ENCODE data around the gene USP32. TPM values are rescaled to one million over a fixed set of nuclear protein-coding genes. Genes with fewer than 3 reads are reported as not detected.

USP32 gene
- total RNA-seq, 4 donors from 2014 or later: 29.1 to 74.1 (median 42.5) TPM

DNA sequence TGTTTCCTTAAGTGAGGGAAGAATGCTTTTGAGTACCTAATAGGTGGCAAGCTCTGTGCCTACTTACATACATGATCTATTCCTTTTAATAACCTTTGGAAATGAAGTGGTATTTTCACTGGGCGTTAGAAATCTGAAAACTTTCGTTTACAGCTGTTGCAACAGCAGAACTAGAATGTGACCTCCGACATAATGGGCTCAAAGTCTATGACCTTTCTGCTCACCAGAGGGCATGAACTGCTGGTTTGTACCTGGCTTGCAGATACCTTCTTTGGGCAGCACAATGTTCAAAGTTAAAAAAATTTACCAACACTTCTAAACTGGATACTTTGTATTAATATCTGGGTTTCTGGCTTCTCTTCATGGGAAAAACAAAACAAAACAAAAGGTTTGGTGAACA lies 217.9 kb downstream of the USP32 start:
- Histone ChIP-seq H3K4me3 (no peak overlapping the region), H3K9me3 (no peaks in the 10 kb centered on the region), H3K27ac (no peak overlapping the region), H3K27me3 (no peaks in the 10 kb centered on the region), H3K4me1 (peaks cover 0 to 10% (median 6%) of the 10 kb centered on the region in 3 donors), H3K36me3 (peaks cover 0 to 29% (median 0%) of the 10 kb centered on the region in 3 donors)
- intact Hi-C loops (cut with DNase I): no loop called here
- 67 to 71% methylated on average over 3 of the region's 3 CpGs for WGBS, 2 donors
- TF ChIP-seq POLR2A (IDR thresholded peaks at IDR 0.05): no peak
- TF ChIP-seq, protein P1, sequence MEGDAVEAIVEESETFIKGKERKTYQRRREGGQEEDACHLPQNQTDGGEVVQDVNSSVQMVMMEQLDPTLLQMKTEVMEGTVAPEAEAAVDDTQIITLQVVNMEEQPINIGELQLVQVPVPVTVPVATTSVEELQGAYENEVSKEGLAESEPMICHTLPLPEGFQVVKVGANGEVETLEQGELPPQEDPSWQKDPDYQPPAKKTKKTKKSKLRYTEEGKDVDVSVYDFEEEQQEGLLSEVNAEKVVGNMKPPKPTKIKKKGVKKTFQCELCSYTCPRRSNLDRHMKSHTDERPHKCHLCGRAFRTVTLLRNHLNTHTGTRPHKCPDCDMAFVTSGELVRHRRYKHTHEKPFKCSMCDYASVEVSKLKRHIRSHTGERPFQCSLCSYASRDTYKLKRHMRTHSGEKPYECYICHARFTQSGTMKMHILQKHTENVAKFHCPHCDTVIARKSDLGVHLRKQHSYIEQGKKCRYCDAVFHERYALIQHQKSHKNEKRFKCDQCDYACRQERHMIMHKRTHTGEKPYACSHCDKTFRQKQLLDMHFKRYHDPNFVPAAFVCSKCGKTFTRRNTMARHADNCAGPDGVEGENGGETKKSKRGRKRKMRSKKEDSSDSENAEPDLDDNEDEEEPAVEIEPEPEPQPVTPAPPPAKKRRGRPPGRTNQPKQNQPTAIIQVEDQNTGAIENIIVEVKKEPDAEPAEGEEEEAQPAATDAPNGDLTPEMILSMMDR (IDR thresholded peaks at IDR 0.05): no peak
- no peak for DNase-seq

- peaks cover 0 to 10% (median 6%) of the 10 kb centered on the region in 3 donors for H3K4me1 ChIP-seq
- intact Hi-C loops (cut with DNase I): no loop called here
Measured at GRCh38 chr17:60173304-60173819, 218.6 kb downstream of the USP32 start.

DNA sequence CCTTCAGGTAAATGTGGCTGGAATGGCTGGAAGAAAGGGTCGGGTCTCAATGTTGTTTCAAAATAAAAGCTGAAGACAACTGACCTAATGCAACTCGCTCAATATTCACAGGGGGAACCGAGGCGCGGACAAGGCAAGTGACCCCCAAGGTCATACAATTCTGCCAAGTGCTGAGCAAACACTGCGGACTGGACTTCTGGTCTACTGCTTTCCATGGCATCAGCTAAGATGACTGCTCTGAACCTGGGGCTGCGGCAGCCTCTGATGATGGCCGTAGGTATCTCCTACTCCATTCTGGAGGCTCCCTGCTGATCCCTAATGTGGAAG lies 220.2 kb downstream of the USP32 start:
- peaks cover 0 to 10% (median 6%) of the 10 kb centered on the region in 3 donors for H3K4me1 ChIP-seq
- intact Hi-C loops (cut with DNase I): no loop called here
- no peak for TF ChIP-seq POLR2A (IDR thresholded peaks at IDR 0.05)
- TF ChIP-seq, protein P1 (IDR thresholded peaks at IDR 0.05): no peak
- WGBS, 2 donors: 86 to 100% methylated on average over 4 to 5 of the region's 8 CpGs
- H3K4me3 ChIP-seq: no peak overlapping the region
- no peaks in the 10 kb centered on the region for H3K9me3 ChIP-seq
- H3K27me3 ChIP-seq: peaks cover 0 to under 1% (median 0%) of the 10 kb centered on the region in 4 donors
- H3K36me3 ChIP-seq: peaks cover 0 to 11% (median 0%) of the 10 kb centered on the region in 3 donors
- H3K27ac ChIP-seq: no peak overlapping the region
- DNase-seq: no peak

More at GRCh38 chr17:60173304-60173819, 218.6 kb downstream of the USP32 start:
- H3K4me3 ChIP-seq: no peak overlapping the region
- H3K9me3 ChIP-seq: no peaks in the 10 kb centered on the region
- no peak for TF ChIP-seq POLR2A (IDR thresholded peaks at IDR 0.05)
- TF ChIP-seq, protein P1 (IDR thresholded peaks at IDR 0.05): no peak
- no peaks in the 10 kb centered on the region for H3K27me3 ChIP-seq
- H3K36me3 ChIP-seq: peaks cover 0 to 22% (median 0%) of the 10 kb centered on the region in 3 donors
- DNase-seq: no peak
- 55 to 68% methylated on average over 2 of the region's 2 CpGs for WGBS, 2 donors
- no peak overlapping the region for H3K27ac ChIP-seq

- WGBS, 2 donors: 63 to 68% methylated on average over 5 to 6 of the region's 8 CpGs
- H3K27me3 ChIP-seq: peaks cover 0 to 7% (median 0%) of the 10 kb centered on the region in 4 donors
- H3K4me1 ChIP-seq: peaks cover 0 to 10% (median 6%) of the 10 kb centered on the region in 3 donors
- H3K4me3 ChIP-seq: no peak overlapping the region
- intact Hi-C loops (cut with DNase I): no loop called here
- H3K36me3 ChIP-seq: peaks cover 0 to 4% (median 0%) of the 10 kb centered on the region in 3 donors
- TF ChIP-seq POLR2A (IDR thresholded peaks at IDR 0.05): no peak
- TF ChIP-seq, protein P1 (IDR thresholded peaks at IDR 0.05): no peak
- H3K27ac ChIP-seq: no peak overlapping the region
- DNase-seq: no peak
- H3K9me3 ChIP-seq: no peaks in the 10 kb centered on the region
Measured at GRCh38 chr17:60170835-60171752, 220.8 kb downstream of the USP32 start.
